ENCODE data around the gene TMEM126B. TPM values are rescaled to one million over a fixed set of nuclear protein-coding genes. Genes with fewer than 3 reads are reported as not detected.

TMEM126B gene
- total and polyA plus RNA-seq, 10 of the 15 experiments (the other 5 are each of a cell fraction or from before 2014, with no cell fraction given), result 36.9 to 117 (median 70.3) TPM

DNA sequence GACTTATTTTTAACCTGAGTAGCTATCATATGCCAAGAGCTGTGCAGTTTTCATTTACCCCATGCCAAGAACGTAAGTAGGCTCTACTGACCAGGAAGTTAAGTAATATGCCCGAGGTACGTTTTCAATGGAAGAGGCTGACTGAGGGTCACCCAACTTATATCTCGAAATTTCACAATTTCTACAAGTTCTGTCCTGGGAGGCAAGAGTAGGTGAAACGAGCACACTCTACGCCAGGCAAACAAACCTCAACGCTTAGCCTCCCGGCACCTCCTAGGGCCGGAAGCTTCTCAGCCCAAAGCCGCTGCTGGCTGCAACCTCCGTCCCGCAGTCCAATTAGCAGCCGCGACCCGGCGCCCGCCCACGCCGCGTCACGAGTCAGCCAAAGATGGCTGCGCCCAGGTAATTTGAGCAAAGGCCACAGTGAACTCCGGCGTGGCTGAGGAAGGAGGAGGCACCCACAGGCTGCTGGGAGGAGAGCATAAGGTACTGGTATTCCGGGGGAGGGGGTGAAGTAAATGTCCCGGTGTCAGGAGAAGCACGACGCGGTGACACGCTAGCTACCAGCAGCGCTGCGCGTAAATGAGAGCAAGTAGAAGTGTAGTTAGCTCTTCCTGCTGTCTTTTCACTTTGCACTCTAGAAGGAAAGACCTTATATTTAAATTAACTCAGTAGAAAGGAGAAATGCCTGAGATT is 19.4 kb downstream of the TMEM126B start, which contains the start of gene TMEM126A (continued):
- TF ChIP-seq TCF7 (IDR thresholded peaks at IDR 0.05; ENCODE audit: borderline replicate concordance), result no peak
- TF ChIP-seq SUZ12 (IDR thresholded peaks at IDR 0.05; ENCODE audit: unreplicated experiment), result no peak
- TF ChIP-seq SMAD1 (IDR thresholded peaks at IDR 0.05; ENCODE audit: low read depth, partially characterized antibody), result no peak
- TF ChIP-seq NRF1 (conservative IDR thresholded peaks at IDR 0.05; ENCODE audit: low read depth, low read length), result no peak
- TF ChIP-seq, protein P1, sequence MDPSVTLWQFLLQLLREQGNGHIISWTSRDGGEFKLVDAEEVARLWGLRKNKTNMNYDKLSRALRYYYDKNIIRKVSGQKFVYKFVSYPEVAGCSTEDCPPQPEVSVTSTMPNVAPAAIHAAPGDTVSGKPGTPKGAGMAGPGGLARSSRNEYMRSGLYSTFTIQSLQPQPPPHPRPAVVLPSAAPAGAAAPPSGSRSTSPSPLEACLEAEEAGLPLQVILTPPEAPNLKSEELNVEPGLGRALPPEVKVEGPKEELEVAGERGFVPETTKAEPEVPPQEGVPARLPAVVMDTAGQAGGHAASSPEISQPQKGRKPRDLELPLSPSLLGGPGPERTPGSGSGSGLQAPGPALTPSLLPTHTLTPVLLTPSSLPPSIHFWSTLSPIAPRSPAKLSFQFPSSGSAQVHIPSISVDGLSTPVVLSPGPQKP (IDR thresholded peaks at IDR 0.05; ENCODE audit: low read depth, low read length), result peak; percentile 43
- no peak; the same call in 1 of the 2 replicates for TF ChIP-seq DPF2 (IDR thresholded peaks at IDR 0.05)
- TF ChIP-seq ZNF24 (IDR thresholded peaks at IDR 0.05), result no peak

DNA sequence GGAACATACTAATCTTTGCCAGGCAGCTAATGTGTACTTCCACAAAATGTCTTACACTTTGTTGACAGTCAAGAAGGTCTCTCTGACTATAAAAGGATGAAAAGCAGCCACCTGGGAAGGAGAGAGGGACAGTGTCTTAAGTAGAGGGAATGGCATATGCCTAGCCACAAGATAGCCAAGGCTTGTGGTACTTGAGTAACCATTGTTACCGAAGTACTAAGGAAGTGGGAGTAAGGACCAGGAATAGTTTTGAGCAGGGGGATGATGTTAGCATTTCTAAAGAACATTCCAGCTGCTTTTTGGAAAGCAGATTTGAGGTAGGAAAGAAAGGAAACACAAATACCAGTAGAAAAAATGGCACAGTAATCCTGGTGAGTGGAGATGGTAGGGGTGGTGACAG is 22.7 kb downstream of the TMEM126B start:
- FAIRE-seq, result no peak
- H3K4me1 ChIP-seq (ENCODE audit: control insufficient read depth, insufficient read depth, low read length), result no peaks in the 10 kb centered on the region; the same call in 1 of the 2 replicates
- H3K4me3 ChIP-seq, result no peak overlapping the region
- ChIA-PET SMC1A (ENCODE audit: uncharacterized antibody, unreplicated experiment) (interaction anchor here (1.2 to 2.5 kb wide), 2 partner anchors 23 kb away, joined by 3 to 11 read pairs; partner anchors contain the start of genes DLG2 and TMEM126B), POLR2A (interaction anchor here (0.7 to 0.8 kb wide), 2 partner anchors 30 to 397 kb away, joined by 3 to 7 read pairs; no protein-coding TSS in a partner anchor), CTCF (interaction anchor here (1.2 kb wide), 1 partner anchor 11 kb away, joined by 3 read pairs; no protein-coding TSS in a partner anchor), RAD21 (ENCODE audit: unreplicated experiment) (no interaction called here)
- H2AFZ ChIP-seq (ENCODE audit: control insufficient read depth, low read depth, low read length), result no peak overlapping the region
- H3K27ac ChIP-seq (ENCODE audit: control insufficient read depth, insufficient read depth), result no peak overlapping the region
- ATAC-seq, result no peak
- H3K36me3 ChIP-seq (ENCODE audit: control insufficient read depth in 2 of 2, insufficient read depth in 2 of 2, low read length in 1 of 2), result no peaks in the 10 kb centered on the region; a peak in 1 of 4 replicates
- no peaks in the 10 kb centered on the region for H3K9me3 ChIP-seq (replicated peaks; ENCODE audit: control insufficient read depth, insufficient read depth, low read length)
- H3K79me2 ChIP-seq (ENCODE audit: control insufficient read depth, insufficient read depth, low read length), result peaks cover 18% of the 10 kb centered on the region
- intact Hi-C loops (cut with micrococcal nuclease; ENCODE audit: unreplicated experiment), result no loop called here
- WGBS (ENCODE audit: insufficient coverage, insufficient replicate concordance, low lambda C conversion rate, missing lambda C conversion rate), result 38% methylated on average over 1 of the region's 1 CpG
- in situ Hi-C loops (cut with MboI), result no loop called here
- BruUV-seq (replicated peaks), result TSS peak; percentile 13
- H4K20me1 ChIP-seq (ENCODE audit: control insufficient read depth, insufficient read depth), result no peaks in the 10 kb centered on the region
- no peaks in the 10 kb centered on the region for H3K27me3 ChIP-seq (replicated peaks in 1 of 2; ENCODE audit: control insufficient read depth in 2 of 2, insufficient read depth in 2 of 2, low read length in 1 of 2)
- H3K9ac ChIP-seq (ENCODE audit: control insufficient read depth, insufficient read depth, low read length), result no peak overlapping the region
- H3K4me2 ChIP-seq (ENCODE audit: control insufficient read depth, insufficient read depth), result no peak overlapping the region
- no peak for DNase-seq (ENCODE audit: low read depth, low spot score)
- TF ChIP-seq CHD2 (IDR thresholded peaks at IDR 0.05; ENCODE audit: borderline replicate concordance, low read depth, low read length) (no peak), RB1 (IDR thresholded peaks at IDR 0.05; ENCODE audit: borderline replicate concordance) (no peak), SMAD1 (IDR thresholded peaks at IDR 0.05; ENCODE audit: low read depth, partially characterized antibody) (no peak), ASH2L (IDR thresholded peaks at IDR 0.05; ENCODE audit: borderline replicate concordance, low read depth) (no peak), CBFB (IDR thresholded peaks at IDR 0.05; ENCODE audit: low read depth) (no peak), NR2C2 (IDR thresholded peaks at IDR 0.05; ENCODE audit: borderline replicate concordance, control insufficient read depth, insufficient read length, low read depth) (no peak), NFYB (IDR thresholded peaks at IDR 0.05; ENCODE audit: insufficient read depth, low read depth, low read length) (no peak), CREB1 (IDR thresholded peaks at IDR 0.05; ENCODE audit: low read depth) (no peak), MYB (IDR thresholded peaks at IDR 0.05; ENCODE audit: borderline replicate concordance, low read depth, low read length) (no peak)

Measured in GM12878 (cell line).